GM15510 (cell line): ENCODE results near the gene PAFAH1B2.

Experiments
- POLR2A ChIP-seq: IDR thresholded peaks from 3 replicates; pipeline ENCODE4 v1.6.1; 2011; ENCODE audit warnings: borderline replicate concordance; ENCODE audit not compliant: insufficient read length; ENCODE audit errors: extremely low read depth

The PAFAH1B2 gene

DNA sequence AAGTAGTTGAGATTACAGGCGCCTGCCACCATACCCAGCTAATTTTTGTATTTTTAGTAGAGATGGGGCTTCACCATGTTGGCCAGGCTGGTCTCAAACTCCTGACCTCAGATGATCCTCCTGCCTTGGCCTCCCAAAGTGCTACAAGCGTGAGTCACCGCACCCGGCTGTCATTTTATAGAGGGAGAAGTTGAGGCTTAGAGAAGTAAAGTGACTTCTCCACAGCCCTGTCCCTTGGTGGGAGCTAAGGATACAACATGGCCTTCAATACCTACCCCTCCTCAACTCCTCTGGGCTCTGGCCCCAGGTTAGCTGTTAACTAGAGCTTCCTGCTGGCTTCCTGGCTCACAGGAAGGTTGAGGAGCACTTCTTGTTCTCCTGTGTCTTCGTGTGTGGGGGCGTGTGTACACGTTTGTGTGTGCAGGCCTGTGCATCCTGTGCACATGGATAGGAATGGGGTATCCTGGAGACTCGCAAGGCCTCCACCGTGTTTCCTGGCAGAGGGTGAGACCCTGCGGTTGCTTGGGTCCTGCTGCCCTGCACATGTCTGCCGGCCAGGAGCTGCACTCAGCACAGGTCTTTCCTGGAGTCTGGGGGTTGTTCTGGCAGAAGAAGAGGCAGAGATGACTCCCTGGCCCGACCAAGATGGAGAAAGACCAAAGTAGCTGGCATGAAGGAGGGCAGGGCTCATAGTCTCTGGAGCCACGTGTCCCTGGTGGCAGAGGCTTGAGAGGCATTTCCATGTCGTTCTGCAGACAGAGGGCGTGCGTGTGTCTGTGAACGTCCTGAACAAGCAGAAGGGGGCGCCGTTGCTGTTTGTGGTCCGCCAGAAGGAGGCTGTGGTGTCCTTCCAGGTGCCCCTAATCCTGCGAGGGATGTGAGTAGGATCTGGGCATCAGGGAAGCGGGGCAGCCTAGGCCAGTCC lies 36.8 kb downstream of the PAFAH1B2 start:
- no peak for TF ChIP-seq POLR2A

DNA sequence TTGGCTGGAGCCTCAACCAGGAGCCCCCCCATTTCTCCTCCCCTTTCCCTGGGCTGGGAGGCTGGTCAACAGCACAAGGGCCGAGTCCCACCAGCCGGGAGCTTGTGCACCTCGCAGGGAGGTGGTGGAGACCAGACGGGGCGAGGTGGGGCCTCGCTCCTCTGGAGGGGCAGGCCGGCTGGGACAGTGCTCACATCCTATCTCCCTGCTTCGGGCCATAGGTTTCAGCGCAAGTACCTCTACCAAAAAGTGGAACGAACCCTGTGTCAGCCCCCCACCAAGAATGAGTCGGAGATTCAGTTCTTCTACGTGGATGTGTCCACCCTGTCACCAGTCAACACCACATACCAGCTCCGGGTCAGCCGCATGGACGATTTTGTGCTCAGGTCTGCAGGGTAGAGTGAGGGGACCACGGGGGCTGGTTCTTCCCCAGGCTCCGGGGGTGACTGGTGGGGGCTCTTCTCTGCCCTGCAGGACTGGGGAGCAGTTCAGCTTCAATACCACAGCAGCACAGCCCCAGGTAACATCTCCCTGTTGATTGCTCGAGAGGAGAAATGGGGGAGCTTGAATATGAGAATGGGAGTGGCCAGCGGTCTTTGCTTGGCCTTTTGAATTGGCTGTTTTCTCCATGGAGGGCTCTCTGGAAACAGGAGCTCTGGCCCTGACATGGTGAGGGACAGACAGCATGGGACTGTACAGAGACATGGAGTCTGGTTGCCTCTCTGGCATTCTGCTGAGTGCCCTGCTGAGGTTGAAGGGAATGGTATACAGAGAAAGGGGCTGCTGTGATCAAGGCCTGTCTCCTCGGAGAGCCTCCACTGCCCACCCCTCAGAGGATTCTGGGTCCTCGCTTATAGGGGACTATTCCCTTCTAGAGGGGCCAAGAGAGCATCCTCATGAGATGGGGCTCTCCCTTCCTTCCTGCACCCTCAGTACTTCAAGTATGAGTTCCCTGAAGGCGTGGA lies 37.8 kb downstream of the PAFAH1B2 start:
- TF ChIP-seq POLR2A, result no peak

DNA sequence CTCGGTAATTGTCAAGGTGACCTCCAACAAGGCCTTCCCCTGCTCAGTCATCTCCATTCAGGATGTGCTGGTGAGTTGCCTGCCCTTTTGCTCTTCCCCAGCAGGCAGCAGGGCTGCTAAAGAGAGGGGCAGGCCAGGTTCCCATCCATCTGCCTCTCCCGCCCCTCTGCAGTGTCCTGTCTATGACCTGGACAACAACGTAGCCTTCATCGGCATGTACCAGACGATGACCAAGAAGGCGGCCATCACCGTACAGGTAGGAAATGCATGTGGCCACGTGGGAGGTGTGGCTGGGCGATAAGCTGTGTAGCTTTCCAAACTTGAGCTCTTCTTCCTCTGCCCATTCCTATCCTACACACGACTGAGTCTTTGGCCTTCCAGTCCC lies 38.5 kb downstream of the PAFAH1B2 start:
- no peak for TF ChIP-seq POLR2A

DNA sequence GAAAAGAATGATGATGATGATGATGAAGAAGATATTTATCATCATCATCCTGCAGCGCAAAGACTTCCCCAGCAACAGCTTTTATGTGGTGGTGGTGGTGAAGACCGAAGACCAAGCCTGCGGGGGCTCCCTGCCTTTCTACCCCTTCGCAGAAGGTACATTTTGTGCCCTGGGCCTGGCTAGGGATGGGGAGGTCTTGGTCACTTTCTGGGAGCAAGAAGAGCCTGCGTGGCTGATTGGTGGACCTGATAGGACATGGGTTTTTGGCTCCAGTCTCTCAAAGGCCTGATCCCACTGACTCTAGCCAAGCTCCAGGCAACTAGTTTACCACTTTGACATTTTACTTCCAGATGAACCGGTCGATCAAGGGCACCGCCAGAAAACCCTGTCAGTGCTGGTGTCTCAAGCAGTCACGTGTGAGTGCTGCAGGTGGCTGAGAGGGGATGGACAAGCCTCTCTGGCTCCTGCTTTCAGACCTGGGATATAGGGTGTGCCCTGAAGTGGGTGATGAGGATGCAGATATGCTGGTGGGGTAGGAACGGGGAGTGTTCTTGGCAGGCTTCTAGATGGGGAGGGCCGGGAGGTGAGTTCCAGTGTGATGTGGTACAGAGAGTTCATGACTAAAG lies 39.8 kb downstream of the PAFAH1B2 start:
- no peak for TF ChIP-seq POLR2A

DNA sequence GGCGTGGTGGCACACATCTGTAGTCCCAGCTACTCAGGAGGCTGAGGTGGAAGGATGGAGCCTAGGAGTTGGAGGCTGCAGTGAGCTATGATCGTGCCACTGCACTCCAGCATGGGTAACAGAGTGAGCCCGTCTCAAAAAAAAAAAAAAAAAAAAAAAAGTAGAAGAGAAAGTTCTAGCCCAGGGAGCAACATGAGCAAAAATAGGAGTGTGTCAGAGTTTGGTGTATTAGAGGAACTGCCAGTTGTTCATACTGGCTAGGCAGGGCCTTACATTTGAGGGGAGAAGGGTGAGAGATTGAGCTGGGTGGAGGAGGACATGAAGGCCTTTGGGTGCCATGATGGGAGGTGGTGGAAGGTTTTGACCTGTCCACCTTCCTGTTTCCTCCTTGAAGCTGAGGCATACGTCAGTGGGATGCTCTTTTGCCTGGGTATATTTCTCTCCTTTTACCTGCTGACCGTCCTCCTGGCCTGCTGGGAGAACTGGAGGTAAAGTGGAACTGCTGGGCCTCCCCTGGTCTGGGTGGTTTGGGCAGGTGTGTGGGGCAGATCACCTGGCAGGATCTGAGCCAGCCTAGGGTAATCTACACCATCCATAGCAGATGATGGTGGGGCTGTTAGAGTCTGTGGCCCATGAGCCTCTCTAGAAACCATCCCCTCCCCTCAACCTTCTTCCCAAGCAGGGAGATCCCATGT lies 41.8 kb downstream of the PAFAH1B2 start:
- TF ChIP-seq POLR2A, result no peak

DNA sequence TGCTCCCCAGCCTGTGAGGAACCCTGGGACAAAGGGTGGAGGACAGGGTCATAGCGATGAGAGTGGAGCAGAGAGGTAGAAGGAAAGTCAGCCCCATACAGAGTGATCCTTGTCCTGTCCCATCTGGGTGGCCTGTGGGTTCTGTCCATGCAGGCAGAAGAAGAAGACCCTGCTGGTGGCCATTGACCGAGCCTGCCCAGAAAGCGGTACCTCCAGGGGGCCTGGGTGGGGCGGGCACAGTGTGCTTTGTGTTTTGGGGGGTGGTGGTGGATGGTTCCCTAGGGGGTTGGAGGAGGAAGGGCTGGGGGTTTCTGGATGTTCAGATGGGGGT lies 42.3 kb downstream of the PAFAH1B2 start:
- TF ChIP-seq POLR2A, result no peak

DNA sequence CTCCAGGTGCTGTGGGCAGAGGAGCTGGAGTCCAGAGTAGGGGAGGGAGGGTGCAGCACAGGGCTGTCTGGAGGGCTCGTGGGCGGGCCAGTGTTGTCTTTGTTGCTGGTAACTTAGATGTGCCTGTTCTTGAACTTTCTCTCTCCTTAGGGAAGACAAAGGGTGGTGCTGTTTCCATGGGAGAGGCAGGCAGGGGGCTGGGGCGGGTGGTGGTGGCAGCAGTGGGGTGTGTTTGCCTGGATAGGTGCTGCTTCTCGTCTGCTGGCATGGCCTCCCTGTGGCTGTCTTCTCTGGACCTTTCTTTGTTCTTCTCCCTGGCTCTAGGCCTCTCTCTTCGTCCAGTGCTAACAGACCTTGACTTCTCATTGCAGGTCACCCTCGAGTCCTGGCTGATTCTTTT lies 42.9 kb downstream of the PAFAH1B2 start:
- no peak for TF ChIP-seq POLR2A

DNA sequence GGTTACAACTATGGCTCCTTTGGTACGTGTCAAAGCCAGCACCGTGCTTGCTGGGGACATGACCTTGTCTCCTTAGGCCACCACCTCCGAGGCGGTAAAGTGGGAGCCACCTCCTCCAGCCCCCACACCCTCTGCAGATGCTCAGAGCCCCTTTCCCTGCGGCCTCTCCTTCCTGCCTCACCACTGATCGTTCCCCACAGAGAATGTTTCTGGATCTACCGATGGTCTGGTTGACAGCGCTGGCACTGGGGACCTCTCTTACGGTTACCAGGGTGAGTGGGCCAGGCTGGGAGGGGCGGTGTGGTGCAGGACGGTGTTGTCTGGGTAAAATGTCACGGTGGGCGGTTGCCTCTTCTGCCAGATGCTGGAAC lies 43.3 kb downstream of the PAFAH1B2 start:
- no peak for TF ChIP-seq POLR2A

DNA sequence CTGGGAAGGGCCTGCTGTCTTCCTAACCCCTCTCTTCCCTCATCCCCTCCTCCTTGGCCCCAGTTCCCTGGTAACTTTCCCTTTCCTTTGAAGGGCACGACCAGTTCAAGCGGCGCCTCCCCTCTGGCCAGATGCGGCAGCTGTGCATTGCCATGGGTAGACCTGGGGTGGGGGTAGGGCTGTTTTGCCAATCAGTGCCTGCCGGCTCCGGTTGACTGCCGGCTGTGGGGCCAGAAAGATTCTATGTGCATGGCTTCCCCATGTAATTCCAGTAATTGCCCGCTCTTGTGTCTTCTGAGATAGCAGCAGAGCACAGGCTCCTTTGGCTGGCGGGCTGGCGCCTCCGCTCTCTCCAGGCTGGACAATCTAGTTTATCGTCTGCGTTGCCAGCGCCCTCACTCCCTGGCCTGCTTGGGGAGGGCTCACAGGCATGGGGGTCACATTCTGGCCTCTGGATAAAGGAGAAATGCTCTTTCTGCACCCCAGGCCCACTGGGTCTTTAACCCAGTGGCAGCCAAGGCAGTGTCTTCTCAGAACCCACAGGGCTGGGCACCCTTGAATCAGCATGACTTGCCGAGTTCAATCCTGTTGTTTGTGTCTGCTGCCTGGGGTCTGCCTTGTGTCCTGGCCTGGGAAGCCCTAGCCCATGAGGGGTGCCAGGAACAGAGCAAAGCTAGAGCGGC lies 43.9 kb downstream of the PAFAH1B2 start:
- no peak for TF ChIP-seq POLR2A

DNA sequence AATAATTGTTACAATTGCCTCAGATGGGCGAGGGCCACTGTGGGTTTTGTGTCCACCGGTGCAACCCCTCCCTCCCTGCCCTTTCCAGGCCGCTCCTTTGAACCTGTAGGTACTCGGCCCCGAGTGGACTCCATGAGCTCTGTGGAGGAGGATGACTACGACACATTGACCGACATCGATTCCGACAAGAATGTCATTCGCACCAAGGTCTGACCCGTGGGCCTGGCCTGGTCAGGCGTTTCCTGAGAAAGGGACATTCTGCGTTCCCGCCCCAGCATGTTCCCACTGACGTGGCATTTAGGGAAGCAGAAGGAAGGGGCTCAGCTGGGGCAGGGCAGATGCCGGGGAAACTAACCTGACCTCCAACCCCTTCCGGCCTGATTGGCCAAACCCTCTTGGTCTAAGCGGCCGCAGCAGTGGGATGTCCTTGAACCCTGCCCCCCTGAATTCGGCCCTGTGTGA lies 44.6 kb downstream of the PAFAH1B2 start:
- no peak for TF ChIP-seq POLR2A

DNA sequence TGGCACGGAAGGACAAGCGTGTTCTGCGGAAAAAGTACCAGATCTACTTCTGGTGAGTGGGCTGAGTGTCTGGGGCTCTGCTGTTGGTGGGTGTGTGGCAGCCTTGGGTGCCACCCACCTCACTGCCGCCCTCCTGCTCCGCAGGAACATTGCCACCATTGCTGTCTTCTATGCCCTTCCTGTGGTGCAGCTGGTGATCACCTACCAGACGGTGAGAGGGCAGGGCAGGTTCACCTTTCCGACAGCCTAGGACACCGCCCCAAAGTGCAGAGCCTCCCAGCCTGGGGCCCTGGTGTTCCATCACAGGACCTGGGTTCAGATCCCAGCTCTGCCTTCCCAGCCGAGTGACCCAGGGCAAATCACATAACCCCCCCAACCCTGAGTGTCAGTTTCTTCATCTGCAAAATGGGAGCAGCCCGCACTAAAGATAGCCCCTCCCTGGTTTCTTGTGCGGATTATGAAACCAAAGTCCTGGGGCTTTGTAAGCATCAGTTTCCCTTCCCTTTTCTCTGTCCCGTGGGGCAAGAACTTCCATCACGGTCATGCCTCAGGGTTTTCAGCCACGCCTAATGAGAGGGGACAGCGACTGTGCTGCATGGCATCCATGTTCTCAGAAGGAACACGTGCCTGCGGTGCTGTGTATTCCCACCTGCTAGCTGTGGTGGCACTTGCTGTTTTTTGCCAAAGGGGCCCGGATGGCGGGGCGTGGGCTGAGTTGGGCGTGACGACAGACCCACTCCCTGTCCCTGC lies 45.3 kb downstream of the PAFAH1B2 start:
- TF ChIP-seq POLR2A, result no peak

DNA sequence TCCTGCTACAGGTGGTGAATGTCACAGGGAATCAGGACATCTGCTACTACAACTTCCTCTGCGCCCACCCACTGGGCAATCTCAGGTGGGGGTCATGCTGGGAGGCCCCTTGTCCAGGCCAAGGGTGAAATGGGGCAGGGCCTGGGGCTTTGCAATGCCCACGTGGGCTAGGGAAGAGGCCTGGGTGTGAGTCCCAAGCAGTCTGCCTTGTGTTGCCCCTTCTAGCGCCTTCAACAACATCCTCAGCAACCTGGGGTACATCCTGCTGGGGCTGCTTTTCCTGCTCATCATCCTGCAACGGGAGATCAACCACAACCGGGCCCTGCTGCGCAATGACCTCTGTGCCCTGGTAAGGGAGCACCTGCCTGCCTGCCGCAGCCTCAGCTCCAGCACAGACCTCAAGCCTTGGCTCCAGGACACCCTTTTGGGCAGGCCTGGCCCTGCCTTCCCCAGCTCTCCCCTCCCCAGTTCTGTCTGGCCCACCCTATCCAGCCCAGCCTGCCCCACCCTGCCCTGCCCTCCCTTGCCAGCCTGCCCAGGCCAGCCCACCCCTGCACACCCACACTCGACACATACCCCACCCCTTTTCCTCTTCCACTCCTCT lies 46.0 kb downstream of the PAFAH1B2 start:
- TF ChIP-seq POLR2A, result no peak
